Urinary bladder (tissue), 4 donors: ENCODE measurements around the gene WWTR1. TPM values are rescaled to one million over a fixed set of nuclear protein-coding genes. Genes with fewer than 3 reads are reported as not detected.

Experiments used
- DNase-seq: peaks from one replicate; pipeline ENCODE4 v3.0.0-alpha.2; 2015; ENCODE audit errors: extremely low spot score
- H3K27ac ChIP-seq: one replicate; pipeline ENCODE4 v1.5.1; 2013; ENCODE audit warnings: low read depth, mild to moderate bottlenecking, moderate library complexity
- H3K36me3 ChIP-seq: one replicate; pipeline ENCODE4 v1.6.1; 2013; ENCODE audit warnings: mild to moderate bottlenecking, moderate library complexity; ENCODE audit not compliant: insufficient read depth
- H3K4me1 ChIP-seq: one replicate; pipeline ENCODE4 v1.6.1; 2013; ENCODE audit warnings: mild to moderate bottlenecking, moderate library complexity; ENCODE audit not compliant: insufficient read depth
- H3K4me3 ChIP-seq: one replicate; pipeline ENCODE4 v1.5.1; 2013; ENCODE audit warnings: low read depth, low read length
- WGBS: extraction: QIAGEN DNeasy Blood & Tissue Kit; methylation state at CpG from one replicate; pipeline ENCODE4 v1.1.7; 2013; 5-methylcytosine and 5-hydroxymethylcytosine counted together
- polyA plus RNA-seq: library from polyadenylated mRNA; stranded (reverse); fragments of 200-250 nt; gene quantifications from one replicate; pipeline ENCODE4 v1.2.3, GENCODE V29; 2013
- total RNA-seq: library from RNA; depleted of rRNA; stranded (reverse); fragments of >200 nt; gene quantifications from one replicate; pipeline ENCODE4 v1.2.3, GENCODE V29; 2014
- donor health status: healthy with polysubstance abuse.
- donor health status: healthy.

WWTR1 gene
- total and polyA plus RNA-seq, 2 donors = 136 to 155 TPM

GRCh38 chr3:149647285-149647684 lies 10.5 kb downstream of the WWTR1 start:
- 89% methylated on average over 4 of the region's 4 CpGs for WGBS
- Histone ChIP-seq H3K4me1 (no peaks in the 10 kb centered on the region), H3K27ac (no peak overlapping the region), H3K36me3 (no peaks in the 10 kb centered on the region), H3K4me3 (no peak overlapping the region)
- no peak for DNase-seq

- WGBS = 89% methylated on average over 4 of the region's 4 CpGs
- no peak overlapping the region for H3K4me3 ChIP-seq
- H3K27ac ChIP-seq = no peak overlapping the region
- no peaks in the 10 kb centered on the region for H3K36me3 ChIP-seq
- H3K4me1 ChIP-seq = no peaks in the 10 kb centered on the region
- no peak for DNase-seq
These were observed 11.6 kb downstream of the WWTR1 start for GRCh38 chr3:149646181-149646766.

- DNase-seq = no peak
- no peaks in the 10 kb centered on the region for H3K36me3 ChIP-seq
- 65% methylated on average over 3 of the region's 3 CpGs for WGBS
- peak overlapping the region; percentile 52 for H3K27ac ChIP-seq
- H3K4me1 ChIP-seq = no peaks in the 10 kb centered on the region
- H3K4me3 ChIP-seq = no peak overlapping the region
These were observed 13.9 kb downstream of the WWTR1 start for GRCh38 chr3:149643963-149644362.

- peaks cover 2% of the 10 kb centered on the region for H3K36me3 ChIP-seq
- 23% methylated on average over 4 of the region's 4 CpGs for WGBS
- no peak for DNase-seq
- H3K27ac ChIP-seq = peak overlapping the region; percentile 52
- H3K4me1 ChIP-seq = no peaks in the 10 kb centered on the region
- H3K4me3 ChIP-seq = no peak overlapping the region
These were observed 14.4 kb downstream of the WWTR1 start for GRCh38 chr3:149643482-149643798.

- peaks cover 2% of the 10 kb centered on the region for H3K36me3 ChIP-seq
- H3K4me3 ChIP-seq = no peak overlapping the region
- H3K4me1 ChIP-seq = no peaks in the 10 kb centered on the region
- H3K27ac ChIP-seq = no peak overlapping the region
- 57% methylated on average over 7 of the region's 7 CpGs for WGBS
- DNase-seq = no peak
These were observed 16.7 kb downstream of the WWTR1 start for GRCh38 chr3:149640976-149641728.

- no peak overlapping the region for H3K4me3 ChIP-seq
- no peaks in the 10 kb centered on the region for H3K4me1 ChIP-seq
- no peak for DNase-seq
- 65% methylated on average over 2 of the region's 2 CpGs for WGBS
- H3K27ac ChIP-seq = no peak overlapping the region
- peaks cover 2% of the 10 kb centered on the region for H3K36me3 ChIP-seq
These were observed 18.7 kb downstream of the WWTR1 start for GRCh38 chr3:149639093-149639486.

GRCh38 chr3:149638228-149639092 lies 19.4 kb downstream of the WWTR1 start:
- peak overlapping the region; percentile 18 for H3K4me3 ChIP-seq
- peaks cover 2% of the 10 kb centered on the region for H3K36me3 ChIP-seq
- no peaks in the 10 kb centered on the region for H3K4me1 ChIP-seq
- DNase-seq = peak; percentile 55
- peak overlapping the region; percentile 50 for H3K27ac ChIP-seq
- WGBS = 16% methylated on average over 15 of the region's 15 CpGs

- no peaks in the 10 kb centered on the region for H3K4me1 ChIP-seq
- no peak overlapping the region for H3K27ac ChIP-seq
- peaks cover 2% of the 10 kb centered on the region for H3K36me3 ChIP-seq
- 87% methylated on average over 4 of the region's 4 CpGs for WGBS
- no peak for DNase-seq
- H3K4me3 ChIP-seq = no peak overlapping the region
These were observed 22.4 kb downstream of the WWTR1 start for GRCh38 chr3:149635396-149635795.

- DNase-seq = no peak
- 85% methylated on average over 4 of the region's 4 CpGs for WGBS
- no peak overlapping the region for H3K4me3 ChIP-seq
- peaks cover 2% of the 10 kb centered on the region for H3K36me3 ChIP-seq
- H3K4me1 ChIP-seq = no peaks in the 10 kb centered on the region
- no peak overlapping the region for H3K27ac ChIP-seq
These were observed 23.3 kb downstream of the WWTR1 start for GRCh38 chr3:149634573-149634972.

- Histone ChIP-seq H3K27ac (no peak overlapping the region), H3K4me3 (no peak overlapping the region), H3K4me1 (no peaks in the 10 kb centered on the region), H3K36me3 (peaks cover 2% of the 10 kb centered on the region)
- DNase-seq = no peak
- 50% methylated on average over 4 of the region's 4 CpGs for WGBS
These were observed 23.8 kb downstream of the WWTR1 start for GRCh38 chr3:149634072-149634471.

GRCh38 chr3:149632225-149632624 lies 25.6 kb downstream of the WWTR1 start:
- Histone ChIP-seq H3K36me3 (no peaks in the 10 kb centered on the region), H3K27ac (no peak overlapping the region), H3K4me3 (no peak overlapping the region), H3K4me1 (no peaks in the 10 kb centered on the region)
- DNase-seq = no peak
- WGBS = 91% methylated on average over 5 of the region's 5 CpGs

- WGBS = 88% methylated on average over 1 of the region's 1 CpG
- Histone ChIP-seq H3K4me1 (no peaks in the 10 kb centered on the region), H3K4me3 (no peak overlapping the region), H3K36me3 (no peaks in the 10 kb centered on the region), H3K27ac (no peak overlapping the region)
- no peak for DNase-seq
These were observed 27.0 kb downstream of the WWTR1 start for GRCh38 chr3:149630806-149631205.

GRCh38 chr3:149628957-149629670 lies 28.7 kb downstream of the WWTR1 start:
- no peak overlapping the region for H3K4me3 ChIP-seq
- H3K36me3 ChIP-seq = no peaks in the 10 kb centered on the region
- H3K27ac ChIP-seq = no peak overlapping the region
- no peak for DNase-seq
- 71% methylated on average over 6 of the region's 6 CpGs for WGBS
- no peaks in the 10 kb centered on the region for H3K4me1 ChIP-seq
